Calu3 (cell line): ENCODE results near the gene ZNF275. TPM values are rescaled to one million over a fixed set of nuclear protein-coding genes. Genes with fewer than 3 reads are reported as not detected.

ENCODE experiments used
- BruUV-seq: library from RNA; stranded (reverse); fragments of 400-500 nt; replicated peaks from 2 replicates; lab custom pipeline; 2021; lab: Mats Ljungman, UMichigan
- CTCF ChIA-PET: fragments of 300-600 bp; sonication (Branson Sonifier 250); formaldehyde crosslinking; loops from one replicate; lab custom pipeline; 2022; ENCODE audit warnings: antibody characterized with exemption; lab: Charles Lee
- DNase-seq: peaks from one replicate; pipeline ENCODE4 v3.0.0; 2022
- H3K27ac Mint-ChIP-seq: one replicate; pipeline ENCODE4 v1.8.0; 2022; ENCODE audit warnings: mixed read lengths; ENCODE audit not compliant: unreplicated experiment
- H3K27me3 Mint-ChIP-seq: one replicate; pipeline ENCODE4 v1.8.0; 2022; ENCODE audit warnings: mixed read lengths; ENCODE audit not compliant: unreplicated experiment
- H3K36me3 Mint-ChIP-seq: one replicate; pipeline ENCODE4 v1.8.0; 2022; ENCODE audit warnings: mild to moderate bottlenecking, moderate library complexity, mixed read lengths; ENCODE audit not compliant: insufficient read depth, unreplicated experiment
- H3K4me1 Mint-ChIP-seq: one replicate; pipeline ENCODE4 v1.8.0; 2022; ENCODE audit warnings: mild to moderate bottlenecking, low read depth, mixed read lengths; ENCODE audit not compliant: unreplicated experiment
- H3K4me3 Mint-ChIP-seq: one replicate; pipeline ENCODE4 v1.8.0; 2022; ENCODE audit warnings: mild to moderate bottlenecking, low read depth, moderate library complexity, mixed read lengths; ENCODE audit not compliant: unreplicated experiment
- H3K9me3 Mint-ChIP-seq: one replicate; pipeline ENCODE4 v1.8.0; 2022; ENCODE audit warnings: low read depth, mixed read lengths; ENCODE audit not compliant: unreplicated experiment
- intact Hi-C: fragments of 100-400 bp; cut with micrococcal nuclease; formaldehyde crosslinking; loops from one replicate; pipeline ENCODE4 v1.10.0; 2022; ENCODE audit not compliant: unreplicated experiment
- total RNA-seq: library from RNA; stranded (reverse); gene quantifications from 2 replicates; pipeline ENCODE4 v1.2.3, GENCODE V29; 2022
- TF ChIP-seq, protein P1 (sequence below): fragments of 200-600 bp; IDR thresholded peaks from one replicate; pipeline ENCODE4 v1.8.0; 2022; ENCODE audit warnings: antibody characterized with exemption; ENCODE audit not compliant: unreplicated experiment

ZNF275 gene
- total RNA-seq, 1 experiment from 2014 or later: 6.6 TPM

DNA sequence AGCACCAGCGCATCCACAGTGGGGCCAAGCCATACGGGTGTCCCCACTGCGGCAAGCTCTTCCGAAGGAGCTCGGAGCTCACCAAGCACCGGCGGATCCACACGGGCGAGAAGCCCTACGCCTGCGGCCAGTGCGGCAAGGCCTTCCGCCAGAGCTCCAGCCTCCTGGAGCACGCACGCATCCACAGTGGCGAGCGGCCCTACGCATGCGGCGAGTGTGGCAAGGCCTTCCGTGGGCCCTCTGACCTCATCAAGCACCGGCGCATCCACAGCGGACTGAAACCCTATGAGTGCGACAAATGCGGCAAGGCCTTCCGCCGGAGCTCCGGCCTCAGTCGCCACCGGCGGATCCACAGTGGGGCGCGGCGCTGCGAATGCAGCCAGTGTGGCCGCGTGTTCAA lies 13.6 kb downstream of the ZNF275 start:
- CTCF ChIA-PET: no interaction called here
- Mint-ChIP-seq H3K4me1 (no peaks in the 10 kb centered on the region), H3K27me3 (no peaks in the 10 kb centered on the region), H3K4me3 (no peak overlapping the region), H3K36me3 (peaks cover 17% of the 10 kb centered on the region), H3K27ac (no peak overlapping the region), H3K9me3 (no peaks in the 10 kb centered on the region)
- intact Hi-C loops: no loop called here
- BruUV-seq: no TSS peak
- TF ChIP-seq, protein P1, sequence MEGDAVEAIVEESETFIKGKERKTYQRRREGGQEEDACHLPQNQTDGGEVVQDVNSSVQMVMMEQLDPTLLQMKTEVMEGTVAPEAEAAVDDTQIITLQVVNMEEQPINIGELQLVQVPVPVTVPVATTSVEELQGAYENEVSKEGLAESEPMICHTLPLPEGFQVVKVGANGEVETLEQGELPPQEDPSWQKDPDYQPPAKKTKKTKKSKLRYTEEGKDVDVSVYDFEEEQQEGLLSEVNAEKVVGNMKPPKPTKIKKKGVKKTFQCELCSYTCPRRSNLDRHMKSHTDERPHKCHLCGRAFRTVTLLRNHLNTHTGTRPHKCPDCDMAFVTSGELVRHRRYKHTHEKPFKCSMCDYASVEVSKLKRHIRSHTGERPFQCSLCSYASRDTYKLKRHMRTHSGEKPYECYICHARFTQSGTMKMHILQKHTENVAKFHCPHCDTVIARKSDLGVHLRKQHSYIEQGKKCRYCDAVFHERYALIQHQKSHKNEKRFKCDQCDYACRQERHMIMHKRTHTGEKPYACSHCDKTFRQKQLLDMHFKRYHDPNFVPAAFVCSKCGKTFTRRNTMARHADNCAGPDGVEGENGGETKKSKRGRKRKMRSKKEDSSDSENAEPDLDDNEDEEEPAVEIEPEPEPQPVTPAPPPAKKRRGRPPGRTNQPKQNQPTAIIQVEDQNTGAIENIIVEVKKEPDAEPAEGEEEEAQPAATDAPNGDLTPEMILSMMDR: no peak
- DNase-seq: no peak

DNA sequence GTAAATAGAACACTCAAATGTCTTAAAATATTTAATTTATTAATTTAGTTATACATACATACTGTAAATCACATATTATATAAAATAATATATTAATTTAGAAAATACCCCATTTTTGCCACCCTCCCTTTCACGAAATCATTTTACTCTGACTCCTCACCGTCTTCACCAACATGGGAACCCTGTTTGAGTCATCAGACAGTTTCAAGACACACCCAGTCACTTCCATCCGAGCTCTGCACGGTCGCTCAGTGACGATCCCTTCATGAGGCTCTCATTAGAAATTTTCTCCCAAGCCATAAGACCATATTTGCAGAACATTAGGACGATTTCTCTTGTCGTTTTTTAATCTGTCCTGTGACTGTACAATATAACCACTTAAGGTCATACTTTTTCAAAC lies 14.5 kb downstream of the ZNF275 start:
- Mint-ChIP-seq H3K9me3 (no peaks in the 10 kb centered on the region), H3K27me3 (no peaks in the 10 kb centered on the region), H3K27ac (no peak overlapping the region), H3K4me1 (no peaks in the 10 kb centered on the region), H3K4me3 (no peak overlapping the region), H3K36me3 (peaks cover 23% of the 10 kb centered on the region)
- CTCF ChIA-PET: no interaction called here
- BruUV-seq: no TSS peak
- no peak for DNase-seq
- TF ChIP-seq, protein P1: no peak
- intact Hi-C loops: no loop called here

DNA sequence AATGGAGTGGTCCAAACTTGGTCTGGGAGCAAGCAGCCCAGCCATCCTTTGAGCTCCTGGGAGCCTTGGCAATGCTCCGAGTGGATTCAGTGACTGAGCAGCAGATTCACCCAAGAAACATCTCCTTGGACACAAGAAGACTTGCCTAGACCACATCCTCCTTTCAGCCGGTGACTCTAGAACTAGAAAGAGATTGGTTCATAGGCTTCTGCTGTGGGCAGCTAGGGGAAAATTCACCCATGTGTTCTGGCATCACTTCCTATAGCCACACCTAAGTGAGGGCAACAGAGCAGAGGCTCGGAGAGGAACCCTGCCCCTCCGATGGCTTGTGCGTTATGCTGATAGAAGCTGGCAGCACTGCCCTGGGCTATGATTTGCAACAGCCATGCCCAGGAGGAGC lies 16.0 kb downstream of the ZNF275 start:
- H3K36me3 Mint-ChIP-seq: peaks cover 20% of the 10 kb centered on the region
- DNase-seq: no peak
- no TSS peak for BruUV-seq
- H3K4me3 Mint-ChIP-seq: no peak overlapping the region
- no peak overlapping the region for H3K27ac Mint-ChIP-seq
- TF ChIP-seq, protein P1: no peak
- intact Hi-C loops: no loop called here
- no peaks in the 10 kb centered on the region for H3K4me1 Mint-ChIP-seq
- peaks cover 8% of the 10 kb centered on the region for H3K27me3 Mint-ChIP-seq
- CTCF ChIA-PET: no interaction called here
- no peaks in the 10 kb centered on the region for H3K9me3 Mint-ChIP-seq

DNA sequence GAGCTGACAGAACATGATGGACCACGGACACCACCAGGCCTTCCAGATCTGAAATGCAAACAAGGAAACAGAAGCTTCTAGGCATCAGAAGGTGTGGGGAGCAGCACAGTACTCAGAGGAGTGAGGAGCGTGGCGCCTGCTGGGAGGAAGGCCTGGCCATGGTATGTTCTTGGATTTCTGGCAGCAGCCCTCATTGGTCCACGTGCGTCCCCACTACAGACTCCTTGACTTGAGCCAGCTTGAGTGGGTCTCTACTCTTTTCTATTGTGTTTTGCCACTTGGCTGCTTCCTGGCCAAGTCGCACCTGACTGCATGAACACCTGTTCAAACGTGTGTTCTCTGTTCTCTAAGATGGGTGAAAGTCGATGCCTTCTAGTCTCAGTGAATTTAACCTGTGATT lies 18.0 kb downstream of the ZNF275 start:
- Mint-ChIP-seq H3K4me3 (no peak overlapping the region), H3K27me3 (peaks cover 8% of the 10 kb centered on the region), H3K9me3 (no peaks in the 10 kb centered on the region), H3K36me3 (peaks cover 10% of the 10 kb centered on the region), H3K27ac (no peak overlapping the region), H3K4me1 (no peaks in the 10 kb centered on the region)
- no TSS peak for BruUV-seq
- intact Hi-C loops: no loop called here
- CTCF ChIA-PET: no interaction called here
- TF ChIP-seq, protein P1: no peak
- DNase-seq: no peak
